GM12872 (cell line): ENCODE data around the gene CLCN7.

ENCODE experiments used
- CTCF ChIP-seq: IDR thresholded peaks from 3 replicates; pipeline ENCODE4 v1.5.1; 2011; ENCODE audit warnings: low read depth, mild to moderate bottlenecking, low read length, moderate library complexity; ENCODE audit not compliant: insufficient read depth

CLCN7 gene

GRCh38 chr16:1489077-1489476 lies 14.2 kb upstream of the CLCN7 start:
- no peak for TF ChIP-seq CTCF

- no peak for TF ChIP-seq CTCF
These were observed 13.8 kb upstream of the CLCN7 start, which contains the start of gene PTX4 for GRCh38 chr16:1488619-1489018. Gene PTX4 (minus strand): TSS chr16:1488944. CDS start chr16:1488909, 35 bp downstream.

GRCh38 chr16:1488054-1488601 lies 13.3 kb upstream of the CLCN7 start:
- no peak for TF ChIP-seq CTCF

- TF ChIP-seq CTCF: no peak
These were observed 12.7 kb upstream of the CLCN7 start for GRCh38 chr16:1487395-1488053.

GRCh38 chr16:1486551-1487390 lies 11.9 kb upstream of the CLCN7 start:
- no peak for TF ChIP-seq CTCF

- no peak for TF ChIP-seq CTCF
These were observed 11.1 kb upstream of the CLCN7 start for GRCh38 chr16:1485847-1486496.
